ENCODE data around the gene SLC39A11.
"Not testable (repeated sequence)": the region's sequence is repeated elsewhere in the genome, so short reads cannot be mapped to it uniquely, and the experiment has no call there.

Gene SLC39A11

GRCh38 chr17:73107191-73107590 lies 14.7 kb upstream of the SLC39A11 start:
- no peak for DNase-seq (ENCODE audit: low read depth in 2 of 2)

- no peak for DNase-seq (ENCODE audit: low read depth in 2 of 2)
These were observed 12.9 kb upstream of the SLC39A11 start for GRCh38 chr17:73105431-73105830.

GRCh38 chr17:73104450-73104849 lies 12.0 kb upstream of the SLC39A11 start:
- no peak for DNase-seq (ENCODE audit: low read depth in 2 of 2)

- DNase-seq (ENCODE audit: low read depth in 2 of 2) = no peak
These were observed 11.3 kb upstream of the SLC39A11 start for GRCh38 chr17:73103641-73104335.

- DNase-seq (ENCODE audit: low read depth in 2 of 2) = no peak
These were observed 8.5 kb upstream of the SLC39A11 start for GRCh38 chr17:73101031-73101430.

- DNase-seq (ENCODE audit: low read depth in 2 of 2) = no peak
These were observed 7.9 kb upstream of the SLC39A11 start for GRCh38 chr17:73100363-73100762.

- no peak for DNase-seq (ENCODE audit: low read depth in 2 of 2)
These were observed 7.0 kb upstream of the SLC39A11 start for GRCh38 chr17:73099511-73099910.

GRCh38 chr17:73098919-73099318 lies 6.4 kb upstream of the SLC39A11 start:
- no peak for DNase-seq (ENCODE audit: low read depth in 2 of 2)

GRCh38 chr17:73097973-73098765 lies 5.7 kb upstream of the SLC39A11 start:
- not testable (repeated sequence) for DNase-seq (ENCODE audit: low read depth in 2 of 2)

- DNase-seq (ENCODE audit: low read depth in 2 of 2) = no peak
These were observed 4.4 kb upstream of the SLC39A11 start for GRCh38 chr17:73096866-73097265.

- no peak for DNase-seq (ENCODE audit: low read depth in 2 of 2)
These were observed 3.7 kb upstream of the SLC39A11 start for GRCh38 chr17:73096211-73096610.

GRCh38 chr17:73093286-73093685 lies 798 bp upstream of the SLC39A11 start:
- DNase-seq (ENCODE audit: low read depth in 2 of 2) = no peak

GRCh38 chr17:73091770-73092522 lies 542 bp downstream of the SLC39A11 start:
- DNase-seq (ENCODE audit: low read depth in 2 of 2) = no peak

GRCh38 chr17:73091410-73091769 lies 1.1 kb downstream of the SLC39A11 start:
- DNase-seq (ENCODE audit: low read depth in 2 of 2) = no peak

GRCh38 chr17:73090396-73091202 lies 1.9 kb downstream of the SLC39A11 start:
- no peak for DNase-seq (ENCODE audit: low read depth in 2 of 2)

GRCh38 chr17:73089322-73090317 lies 2.9 kb downstream of the SLC39A11 start:
- DNase-seq (ENCODE audit: low read depth in 2 of 2) = no peak

GRCh38 chr17:73088561-73088960 lies 3.9 kb downstream of the SLC39A11 start:
- no peak for DNase-seq (ENCODE audit: low read depth in 2 of 2)

GRCh38 chr17:73083432-73083831 lies 9.1 kb downstream of the SLC39A11 start:
- DNase-seq (ENCODE audit: low read depth in 2 of 2) = no peak

GRCh38 chr17:73074566-73074965 lies 17.9 kb downstream of the SLC39A11 start:
- no peak for DNase-seq (ENCODE audit: low read depth in 2 of 2)

GRCh38 chr17:73072219-73072962 lies 20.1 kb downstream of the SLC39A11 start:
- DNase-seq (ENCODE audit: low read depth in 2 of 2) = no peak
